ENCODE measurements around the gene SLC13A3.

Gene SLC13A3

GRCh38 chr20:46641424-46641823 lies 9.8 kb downstream of the SLC13A3 start:
- H3K4me3 ChIP-seq (ENCODE audit: low read length): no peak overlapping the region
- no peak for DNase-seq (ENCODE audit: low read depth)
- no peak for TF ChIP-seq CTCF (IDR thresholded peaks at IDR 0.05; ENCODE audit: insufficient read depth, low read depth, low read length, missing control alignments)

- no peak for TF ChIP-seq CTCF (IDR thresholded peaks at IDR 0.05; ENCODE audit: insufficient read depth, low read depth, low read length, missing control alignments)
- DNase-seq (ENCODE audit: low read depth): no peak
- no peak overlapping the region for H3K4me3 ChIP-seq (ENCODE audit: low read length)
These were observed 10.5 kb downstream of the SLC13A3 start for GRCh38 chr20:46640536-46641311.

GRCh38 chr20:46640044-46640443 lies 11.2 kb downstream of the SLC13A3 start:
- no peak for TF ChIP-seq CTCF (IDR thresholded peaks at IDR 0.05; ENCODE audit: insufficient read depth, low read depth, low read length, missing control alignments)
- no peak overlapping the region for H3K4me3 ChIP-seq (ENCODE audit: low read length)
- DNase-seq (ENCODE audit: low read depth): no peak

GRCh38 chr20:46639587-46639986 lies 11.7 kb downstream of the SLC13A3 start:
- no peak for DNase-seq (ENCODE audit: low read depth)
- no peak for TF ChIP-seq CTCF (IDR thresholded peaks at IDR 0.05; ENCODE audit: insufficient read depth, low read depth, low read length, missing control alignments)
- H3K4me3 ChIP-seq (ENCODE audit: low read length): no peak overlapping the region

- no peak overlapping the region for H3K4me3 ChIP-seq (ENCODE audit: low read length)
- no peak for DNase-seq (ENCODE audit: low read depth)
- TF ChIP-seq CTCF (IDR thresholded peaks at IDR 0.05; ENCODE audit: insufficient read depth, low read depth, low read length, missing control alignments): no peak
These were observed 12.4 kb downstream of the SLC13A3 start for GRCh38 chr20:46638898-46639274.

- DNase-seq (ENCODE audit: low read depth): no peak
- no peak for TF ChIP-seq CTCF (IDR thresholded peaks at IDR 0.05; ENCODE audit: insufficient read depth, low read depth, low read length, missing control alignments)
These were observed 12.9 kb downstream of the SLC13A3 start for GRCh38 chr20:46638134-46638897.

More at GRCh38 chr20:46638134-46638897, 12.9 kb downstream of the SLC13A3 start:
- no peak overlapping the region for H3K4me3 ChIP-seq (ENCODE audit: low read length)
